ENCODE results near the gene COLEC11.

COLEC11 gene

DNA sequence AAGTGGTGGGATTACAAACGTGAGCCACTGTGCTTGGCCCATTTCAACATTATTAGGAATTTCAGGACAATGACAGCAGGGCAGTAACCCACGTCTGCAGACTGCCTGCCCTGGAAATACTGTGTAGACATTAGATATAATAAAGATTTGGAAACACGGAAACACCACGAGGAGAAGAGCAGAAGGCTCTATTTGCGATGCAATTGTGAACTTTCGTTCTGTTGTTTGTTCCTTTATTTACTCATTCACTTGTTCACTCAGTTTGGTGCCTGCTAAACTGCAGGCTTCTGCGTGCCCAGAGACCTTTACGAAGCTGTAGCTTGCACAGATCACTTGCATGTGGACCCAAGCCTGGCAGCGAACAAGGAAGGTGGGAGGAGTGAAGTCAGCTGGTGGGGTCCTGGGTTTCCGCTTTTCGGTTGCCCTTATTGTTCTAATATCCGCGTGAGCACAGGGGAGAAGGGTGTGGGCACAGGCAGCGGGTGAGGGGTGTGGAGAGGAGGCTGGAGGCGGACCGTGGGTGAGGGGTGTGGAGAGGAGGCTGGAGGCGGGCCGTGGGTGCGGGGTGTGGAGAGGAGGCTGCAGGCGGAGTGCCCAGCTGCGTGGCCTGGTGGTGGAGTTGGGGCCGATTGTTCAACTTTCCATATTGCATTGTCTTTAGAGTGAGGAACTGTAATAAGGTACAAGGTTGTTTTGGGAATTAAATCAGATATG is 3.4 kb downstream of the COLEC11 start:
- ChIA-PET POLR2A (ENCODE audit: low non-redundant PET) (no interaction called here), CTCF (no interaction called here)
- DNase-seq (ENCODE audit: low spot score) = no peak
- TF ChIP-seq, protein P1, sequence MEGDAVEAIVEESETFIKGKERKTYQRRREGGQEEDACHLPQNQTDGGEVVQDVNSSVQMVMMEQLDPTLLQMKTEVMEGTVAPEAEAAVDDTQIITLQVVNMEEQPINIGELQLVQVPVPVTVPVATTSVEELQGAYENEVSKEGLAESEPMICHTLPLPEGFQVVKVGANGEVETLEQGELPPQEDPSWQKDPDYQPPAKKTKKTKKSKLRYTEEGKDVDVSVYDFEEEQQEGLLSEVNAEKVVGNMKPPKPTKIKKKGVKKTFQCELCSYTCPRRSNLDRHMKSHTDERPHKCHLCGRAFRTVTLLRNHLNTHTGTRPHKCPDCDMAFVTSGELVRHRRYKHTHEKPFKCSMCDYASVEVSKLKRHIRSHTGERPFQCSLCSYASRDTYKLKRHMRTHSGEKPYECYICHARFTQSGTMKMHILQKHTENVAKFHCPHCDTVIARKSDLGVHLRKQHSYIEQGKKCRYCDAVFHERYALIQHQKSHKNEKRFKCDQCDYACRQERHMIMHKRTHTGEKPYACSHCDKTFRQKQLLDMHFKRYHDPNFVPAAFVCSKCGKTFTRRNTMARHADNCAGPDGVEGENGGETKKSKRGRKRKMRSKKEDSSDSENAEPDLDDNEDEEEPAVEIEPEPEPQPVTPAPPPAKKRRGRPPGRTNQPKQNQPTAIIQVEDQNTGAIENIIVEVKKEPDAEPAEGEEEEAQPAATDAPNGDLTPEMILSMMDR (conservative IDR thresholded peaks at IDR 0.05; ENCODE audit: low read depth) = no peak
- H3K27ac ChIP-seq = no peak overlapping the region

DNA sequence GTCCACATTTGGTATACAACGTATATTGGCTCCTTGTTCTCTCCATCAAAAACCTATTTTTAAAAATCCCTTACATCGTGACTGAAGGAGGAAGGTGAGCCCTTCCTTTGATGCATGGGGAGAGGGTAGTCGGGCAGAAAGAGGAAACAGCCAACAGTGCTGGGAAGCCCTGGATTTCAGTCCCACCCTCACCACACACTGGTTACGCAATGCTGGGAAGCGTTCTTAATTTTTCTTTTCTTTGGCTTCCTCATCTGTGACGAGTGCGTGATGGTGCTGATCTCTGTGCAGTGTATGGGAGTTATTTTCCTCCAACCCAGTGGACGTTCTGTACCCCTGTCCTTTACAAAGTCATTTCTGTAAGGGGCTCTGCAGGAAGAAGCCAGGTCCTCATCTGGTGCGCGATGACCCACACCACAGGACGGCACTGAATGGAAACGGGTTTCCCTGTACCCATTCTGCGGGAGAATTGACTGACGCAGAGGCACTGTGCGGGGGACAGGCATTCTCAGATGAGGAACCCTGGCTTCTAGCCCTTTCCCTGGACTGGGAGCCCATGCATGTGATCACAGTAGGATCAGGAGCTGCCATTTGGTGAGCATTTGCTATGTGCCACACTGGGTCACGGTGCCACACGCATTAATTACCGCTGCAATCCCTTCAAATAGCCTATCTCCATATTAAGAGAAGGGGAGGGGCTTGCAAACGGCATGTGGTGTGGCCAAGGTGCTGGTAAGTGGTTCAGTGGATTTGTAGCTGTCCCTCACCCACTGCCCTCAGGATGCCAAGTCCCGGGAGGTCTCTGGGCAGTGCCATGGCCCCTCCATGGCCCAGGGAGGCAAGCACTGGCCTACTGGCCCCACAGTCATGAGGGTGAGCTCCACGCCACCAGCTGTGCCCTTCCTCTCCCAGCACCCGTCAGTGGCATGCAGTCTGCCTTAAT is 4.3 kb downstream of the COLEC11 start:
- TF ChIP-seq, protein P1 (conservative IDR thresholded peaks at IDR 0.05; ENCODE audit: low read depth) = no peak
- H3K27ac ChIP-seq = no peak overlapping the region
- ChIA-PET POLR2A (ENCODE audit: low non-redundant PET) (no interaction called here), CTCF (no interaction called here)
- no peak for DNase-seq (ENCODE audit: low spot score)

DNA sequence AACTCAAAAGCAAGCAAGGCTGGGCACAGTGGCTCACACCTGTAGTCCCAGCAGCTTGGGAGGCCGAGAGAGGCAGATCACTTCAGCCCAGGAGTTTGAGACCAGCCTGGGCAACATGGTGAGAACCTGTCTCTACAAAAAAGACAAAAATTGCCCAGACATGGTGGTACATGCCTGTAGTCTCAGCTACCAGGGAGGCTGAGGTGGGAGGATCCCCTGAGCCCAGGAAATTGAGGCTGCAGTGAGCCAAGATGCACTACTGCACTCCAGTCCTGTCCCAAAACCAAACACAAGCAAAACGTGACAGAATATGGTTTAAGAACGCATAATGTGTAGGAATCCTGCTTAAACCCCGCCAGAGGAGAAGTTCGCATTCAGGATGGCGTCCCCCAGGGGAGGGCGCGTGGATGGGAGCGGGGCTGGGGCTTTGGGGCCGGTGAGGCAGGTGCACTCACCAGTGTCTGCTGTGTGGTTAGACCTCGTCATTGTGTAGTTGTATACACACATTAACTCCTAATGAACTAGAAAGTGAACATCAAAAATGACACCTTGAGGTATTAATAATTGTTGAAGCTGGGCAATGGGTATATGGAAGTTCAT is 5.4 kb downstream of the COLEC11 start:
- ChIA-PET CTCF (no interaction called here), POLR2A (ENCODE audit: low non-redundant PET) (no interaction called here)
- TF ChIP-seq, protein P1 (conservative IDR thresholded peaks at IDR 0.05; ENCODE audit: low read depth) = no peak
- H3K27ac ChIP-seq = no peak overlapping the region
- DNase-seq (ENCODE audit: low spot score) = no peak

DNA sequence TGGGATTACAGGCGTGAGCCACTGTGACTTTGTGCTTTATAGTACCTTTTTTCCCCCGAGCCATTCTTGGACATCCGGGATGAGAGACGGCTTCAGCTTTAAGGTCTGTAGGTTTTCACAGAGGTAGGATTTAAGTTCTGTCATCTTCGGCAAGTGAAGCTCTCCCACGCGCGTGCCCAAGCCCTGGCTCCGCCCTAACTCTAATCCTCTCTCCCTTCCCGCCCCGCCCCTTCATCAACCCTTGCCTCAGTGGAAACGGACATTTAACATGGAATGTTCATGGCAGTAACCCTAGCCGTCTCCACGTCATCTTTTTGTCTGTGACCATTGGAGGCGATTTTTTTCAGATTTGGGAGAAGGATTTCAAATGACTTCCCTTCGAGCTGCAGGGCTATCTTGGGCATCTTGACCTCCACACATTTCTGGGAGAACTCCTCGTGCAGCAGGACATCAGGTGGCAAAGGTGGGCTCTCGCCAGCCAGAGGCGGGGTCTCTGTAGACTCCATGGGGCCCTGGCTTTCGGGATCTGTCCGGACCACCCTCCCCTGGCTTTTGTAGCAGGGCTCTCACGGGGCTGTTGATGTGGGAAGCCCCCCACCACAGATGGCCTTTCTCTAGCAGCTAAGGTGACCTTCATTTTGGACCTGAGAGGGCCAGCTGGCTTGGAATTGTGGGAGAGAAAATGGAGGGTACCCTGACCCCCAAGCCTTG is 6.8 kb downstream of the COLEC11 start:
- no peak for DNase-seq (ENCODE audit: low spot score)
- TF ChIP-seq, protein P1 (conservative IDR thresholded peaks at IDR 0.05; ENCODE audit: low read depth) = no peak
- POLR2A ChIA-PET (ENCODE audit: low non-redundant PET) = no interaction called here
- CTCF ChIA-PET = interaction anchor here (0.5 to 0.7 kb wide), 2 partner anchors 69 to 82 kb away, joined by 3 read pairs; no protein-coding TSS in a partner anchor
- no peak overlapping the region for H3K27ac ChIP-seq

DNA sequence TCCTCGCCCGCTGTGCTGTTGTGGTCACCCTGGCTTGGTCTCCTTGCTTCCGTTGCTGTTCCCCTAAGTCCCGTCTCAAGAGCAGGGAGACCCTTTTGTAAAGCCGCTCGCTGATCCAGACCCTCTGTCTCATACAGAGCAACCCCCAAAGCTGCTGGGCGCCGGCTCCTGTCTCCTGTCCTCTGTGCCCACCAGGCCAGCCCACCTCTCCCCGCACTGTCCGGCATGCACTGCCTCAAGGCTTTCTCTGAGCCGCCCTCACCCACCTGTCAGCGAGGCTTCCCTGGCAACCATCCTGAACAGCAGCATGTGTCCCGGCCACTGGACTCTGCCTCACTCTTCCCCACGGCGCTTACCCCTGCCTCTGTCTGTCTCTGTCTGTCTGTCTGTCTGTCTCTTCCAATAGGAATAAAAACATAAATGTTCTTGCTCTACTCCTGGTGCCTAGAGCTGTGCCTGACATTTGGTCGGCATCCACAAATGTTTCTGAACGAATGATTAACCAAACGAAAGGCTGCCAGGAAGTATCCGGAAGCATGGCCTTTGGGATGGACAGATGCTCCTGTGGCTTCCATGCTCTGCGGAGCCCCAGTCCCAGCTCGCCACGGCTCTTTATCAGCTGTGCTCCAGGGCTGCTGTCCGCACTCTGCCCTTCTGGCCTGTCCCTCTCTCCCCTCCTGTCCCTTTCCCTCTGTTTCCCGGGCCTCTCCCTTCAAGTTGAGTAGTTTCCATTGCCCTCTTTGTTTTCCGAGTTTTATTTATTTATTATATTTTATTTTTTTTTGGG is 7.8 kb downstream of the COLEC11 start:
- ChIA-PET POLR2A (ENCODE audit: low non-redundant PET) (no interaction called here), CTCF (no interaction called here)
- H3K27ac ChIP-seq = no peak overlapping the region
- DNase-seq (ENCODE audit: low spot score) = no peak
- TF ChIP-seq, protein P1 (conservative IDR thresholded peaks at IDR 0.05; ENCODE audit: low read depth) = no peak

All from RWPE1 (cell line).